OCI-LY7 (cell line): ENCODE measurements around the gene CACNB1. TPM values are rescaled to one million over a fixed set of nuclear protein-coding genes. Genes with fewer than 3 reads are reported as not detected.

Experiments
- BruUV-seq: library from RNA; stranded (reverse); fragments of 400-500 nt; replicated peaks from 2 replicates; lab custom pipeline; 2021; lab: Mats Ljungman, UMichigan
- CTCF ChIA-PET: fragments of 300-600 bp; sonication (Branson Sonifier 250); formaldehyde crosslinking; loops from one replicate; lab custom pipeline; 2022; ENCODE audit warnings: antibody characterized with exemption; ENCODE audit not compliant: unreplicated experiment; lab: Charles Lee
- POLR2A ChIA-PET: fragments of 300-600 bp; sonication (Branson Sonifier 250); formaldehyde crosslinking; loops from one replicate; lab custom pipeline; 2022; ENCODE audit warnings: antibody characterized with exemption; lab: Charles Lee
- DNase-seq: peaks from one replicate; pipeline ENCODE4 v3.0.0-alpha.2; 2015; ENCODE audit warnings: low spot score
- H2AFZ ChIP-seq: fragments of 200-600 bp; sonication (generic), shearing (Covaris generic); 2 replicates; pipeline ENCODE4 v1.6.1; 2014; ENCODE audit warnings: mild to moderate bottlenecking, antibody characterized with exemption, low read length, moderate library complexity
- H3K27ac ChIP-seq: fragments of 200-600 bp; sonication (generic); 2 replicates; pipeline ENCODE4 v1.5.1; 2014; ENCODE audit warnings: mixed run types, low read depth, mild to moderate bottlenecking, moderate library complexity, low read length, inconsistent platforms; ENCODE audit not compliant: poor library complexity, severe bottlenecking
- H3K36me3 ChIP-seq: fragments of 200-600 bp; sonication (generic); 2 replicates; pipeline ENCODE4 v1.6.1; 2014; ENCODE audit warnings: mild to moderate bottlenecking, antibody characterized with exemption, low read length, moderate library complexity, mixed read lengths; ENCODE audit not compliant: insufficient read depth
- H3K4me1 ChIP-seq: fragments of 200-600 bp; sonication (generic); 2 replicates; pipeline ENCODE4 v1.5.1; 2014; ENCODE audit warnings: mild to moderate bottlenecking, low read length; ENCODE audit not compliant: insufficient read depth, poor library complexity, severe bottlenecking
- H3K4me2 ChIP-seq: fragments of 200-600 bp; sonication (generic); 2 replicates; pipeline ENCODE4 v1.6.1; 2014; ENCODE audit warnings: mild to moderate bottlenecking, low read length
- H3K4me3 ChIP-seq: fragments of 200-600 bp; sonication (generic); 2 replicates; pipeline ENCODE4 v1.5.1; 2014; ENCODE audit warnings: mild to moderate bottlenecking, low read depth, low read length; ENCODE audit not compliant: poor library complexity, severe bottlenecking
- H3K79me2 ChIP-seq: fragments of 200-600 bp; sonication (generic); 2 replicates; pipeline ENCODE4 v1.6.1; 2016; ENCODE audit warnings: low read depth, mild to moderate bottlenecking, low read length, moderate library complexity, mixed read lengths; ENCODE audit not compliant: insufficient read depth
- H3K9me2 ChIP-seq: fragments of 200-600 bp; sonication (generic); 2 replicates; pipeline ENCODE4 v1.6.1; 2016; ENCODE audit warnings: mild to moderate bottlenecking, low read length, mixed read lengths; ENCODE audit not compliant: insufficient read depth
- H3K9me3 ChIP-seq: fragments of 200-600 bp; sonication (generic); 2 replicates; pipeline ENCODE4 v1.6.1; 2014; ENCODE audit warnings: mild to moderate bottlenecking, mixed run types, low read length, mixed read lengths
- H4K20me1 ChIP-seq: fragments of 200-600 bp; sonication (generic); 2 replicates; pipeline ENCODE4 v1.6.1; 2014; ENCODE audit warnings: mild to moderate bottlenecking, antibody characterized with exemption, low read length, moderate library complexity, mixed read lengths; ENCODE audit not compliant: insufficient read depth
- CTCF ChIP-seq: fragments of 200-600 bp; sonication (generic); conservative IDR thresholded peaks from 2 replicates; pipeline ENCODE4 v1.5.1; 2014; ENCODE audit warnings: mild to moderate bottlenecking, antibody characterized with exemption, low read length, moderate library complexity, mixed read lengths
- EZH2phosphoT487 ChIP-seq: fragments of 200-600 bp; sonication (generic); IDR thresholded peaks from 2 replicates; pipeline ENCODE4 v1.6.1; 2018; ENCODE audit warnings: low read depth, borderline replicate concordance, mild to moderate bottlenecking, mixed run types, antibody characterized with exemption, low read length, moderate library complexity, mixed read lengths
- intact Hi-C: fragments of 100-400 bp; cut with micrococcal nuclease; formaldehyde crosslinking; loops from one replicate; pipeline ENCODE4 v1.10.0; 2022; ENCODE audit not compliant: unreplicated experiment
- total RNA-seq, 2 experiments: library from RNA; depleted of rRNA in 1 of 2; stranded (reverse); fragments of >200 nt in 1 of 2; shearing (Covaris generic) in 1 of 2; gene quantifications; 2 replicates each; pipeline ENCODE4 v1.2.3, GENCODE V29; 2014 to 2022

The CACNB1 gene
- total RNA-seq, 2 experiments from 2014 or later, result 23.7 to 30.9 TPM

- Histone ChIP-seq H3K4me2 (no peak overlapping the region), H3K9me2 (no peaks in the 10 kb centered on the region), H3K9me3 (no peaks in the 10 kb centered on the region), H3K36me3 (peaks cover 89% of the 10 kb centered on the region), H3K79me2 (no peaks in the 10 kb centered on the region), H3K4me3 (no peak overlapping the region), H3K4me1 (no peaks in the 10 kb centered on the region), H2AFZ (no peak overlapping the region), H4K20me1 (no peaks in the 10 kb centered on the region), H3K27ac (no peak overlapping the region)
- no peak for DNase-seq
- BruUV-seq, result no TSS peak
- intact Hi-C loops, result no loop called here
- POLR2A ChIA-PET, result no interaction called here
- CTCF ChIA-PET, result no interaction called here
- TF ChIP-seq EZH2phosphoT487 (no peak), CTCF (no peak)
These were observed 14.4 kb downstream of the CACNB1 start for GRCh38 chr17:39183045-39183444.

- TF ChIP-seq EZH2phosphoT487, result no peak
- TF ChIP-seq CTCF, result no peak
- H3K4me1 ChIP-seq, result no peaks in the 10 kb centered on the region
- H3K9me3 ChIP-seq, result no peaks in the 10 kb centered on the region
- no peaks in the 10 kb centered on the region for H3K9me2 ChIP-seq
- H3K4me3 ChIP-seq, result no peak overlapping the region
- BruUV-seq, result no TSS peak
- no peak overlapping the region for H3K27ac ChIP-seq
- no peak overlapping the region for H3K4me2 ChIP-seq
- H4K20me1 ChIP-seq, result no peaks in the 10 kb centered on the region
- POLR2A ChIA-PET, result no interaction called here
- peaks cover 89% of the 10 kb centered on the region for H3K36me3 ChIP-seq
- H2AFZ ChIP-seq, result no peak overlapping the region
- CTCF ChIA-PET, result no interaction called here
- H3K79me2 ChIP-seq, result no peaks in the 10 kb centered on the region
- no peak for DNase-seq
- intact Hi-C loops, result no loop called here
These were observed 16.2 kb downstream of the CACNB1 start for GRCh38 chr17:39181303-39181702.

GRCh38 chr17:39178536-39178935 is 18.9 kb downstream of the CACNB1 start:
- H3K9me3 ChIP-seq, result no peaks in the 10 kb centered on the region
- BruUV-seq, result no TSS peak
- H3K4me2 ChIP-seq, result no peak overlapping the region
- TF ChIP-seq EZH2phosphoT487 (no peak), CTCF (no peak)
- intact Hi-C loops, result no loop called here
- DNase-seq, result no peak
- CTCF ChIA-PET, result no interaction called here
- H3K4me3 ChIP-seq, result no peak overlapping the region
- POLR2A ChIA-PET, result interaction anchor here (0.7 kb wide), 1 partner anchor 53 kb away, joined by 3 read pairs; no protein-coding TSS in a partner anchor
- H3K4me1 ChIP-seq, result peaks cover 18% of the 10 kb centered on the region
- no peaks in the 10 kb centered on the region for H3K79me2 ChIP-seq
- no peak overlapping the region for H3K27ac ChIP-seq
- H3K9me2 ChIP-seq, result no peaks in the 10 kb centered on the region
- no peak overlapping the region for H2AFZ ChIP-seq
- H3K36me3 ChIP-seq, result peaks cover 80% of the 10 kb centered on the region
- no peaks in the 10 kb centered on the region for H4K20me1 ChIP-seq
